ENCODE data around the gene SEPTIN5.

- TF ChIP-seq RFX5 (IDR thresholded peaks at IDR 0.05; ENCODE audit: low read length) = no peak
- no peak for TF ChIP-seq SIN3A (IDR thresholded peaks at IDR 0.05; ENCODE audit: borderline replicate concordance, low read depth, low read length)
- no peak for TF ChIP-seq FOXM1 (IDR thresholded peaks at IDR 0.05; ENCODE audit: low read depth)
- no peak for TF ChIP-seq TCF12 (IDR thresholded peaks at IDR 0.05)
- no peak for TF ChIP-seq CTCF (IDR thresholded peaks at IDR 0.05)
- TF ChIP-seq EZH2phosphoT487 (IDR thresholded peaks at IDR 0.05; ENCODE audit: borderline replicate concordance, low read depth) = no peak
- TF ChIP-seq REST (IDR thresholded peaks at IDR 0.05; ENCODE audit: low read depth, low read length) = no peak
- no peak for TF ChIP-seq TAF1 (IDR thresholded peaks at IDR 0.05; ENCODE audit: borderline replicate concordance, low read depth, low read length)
- no peak for TF ChIP-seq FOXJ3 (CRISPR knock-in tag; IDR thresholded peaks at IDR 0.05)
- no peak for TF ChIP-seq EP300 (IDR thresholded peaks at IDR 0.05; ENCODE audit: borderline replicate concordance in 1 of 2, low read depth in 1 of 2, low read length in 1 of 2)
- TF ChIP-seq TEAD4 (IDR thresholded peaks at IDR 0.05; ENCODE audit: borderline replicate concordance, insufficient read depth) = no peak
- no peak for TF ChIP-seq GABPA (IDR thresholded peaks at IDR 0.05; ENCODE audit: low read depth)
These were observed 28.1 kb downstream of the SEPTIN5 start for GRCh38 chr22:19742160-19743066.
